PC-3 (cell line): ENCODE measurements around the gene SLC30A7. TPM values are rescaled to one million over a fixed set of nuclear protein-coding genes. Genes with fewer than 3 reads are reported as not detected.

Experiments
- ATAC-seq: fragments of 200-7000 bp; cut with Tn5 transposase; 2 replicates; pipeline ENCODE4 v1.9.1; 2020; ENCODE audit warnings: mild to moderate bottlenecking, moderate library complexity
- BruUV-seq: library from RNA; stranded (reverse); fragments of 400-500 nt; replicated peaks from 2 replicates; lab custom pipeline; 2021; lab: Mats Ljungman, UMichigan
- CTCF ChIA-PET: fragments of 300-600 bp; sonication (Branson Sonifier 250); formaldehyde crosslinking; loops from one replicate; lab custom pipeline; 2022; ENCODE audit warnings: antibody characterized with exemption; lab: Charles Lee
- POLR2A ChIA-PET: fragments of 300-600 bp; sonication (Branson Sonifier 250); formaldehyde crosslinking; loops from one replicate; lab custom pipeline; 2022; ENCODE audit warnings: antibody characterized with exemption; ENCODE audit not compliant: unreplicated experiment; lab: Charles Lee
- DNase-seq: peaks from one replicate; pipeline ENCODE4 v3.0.0-alpha.2; 2015
- H2AFZ ChIP-seq: fragments of 300-600 bp; sonication (generic); 2 replicates; pipeline ENCODE4 v1.6.0; 2016; ENCODE audit warnings: antibody characterized with exemption, low read length
- H3F3A ChIP-seq: fragments of 300-600 bp; sonication (generic); one replicate; pipeline ENCODE4 v1.6.0; 2017; ENCODE audit warnings: antibody characterized with exemption, low read length, control low read depth, mild to moderate bottlenecking; ENCODE audit not compliant: unreplicated experiment
- H3K27ac ChIP-seq: fragments of 300-600 bp; sonication (generic); 2 replicates; pipeline ENCODE4 v1.5.1; 2016; ENCODE audit warnings: mild to moderate bottlenecking, low read length
- H3K27me3 ChIP-seq: fragments of 300-600 bp; sonication (generic); 2 replicates; pipeline ENCODE4 v1.6.1; 2016; ENCODE audit warnings: low read length, mixed read lengths
- H3K36me3 ChIP-seq: fragments of 300-600 bp; sonication (generic); 2 replicates; pipeline ENCODE4 v1.6.1; 2016; ENCODE audit warnings: low read depth, mixed run types, low read length, mixed read lengths
- H3K4me1 ChIP-seq: fragments of 300-600 bp; sonication (generic); 2 replicates; pipeline ENCODE4 v1.5.1; 2016; ENCODE audit warnings: low read length; ENCODE audit not compliant: insufficient read depth
- H3K4me2 ChIP-seq: fragments of 300-600 bp; sonication (generic); 2 replicates; pipeline ENCODE4 v1.6.0; 2016; ENCODE audit warnings: low read length
- H3K4me3 ChIP-seq: fragments of 300-600 bp; sonication (generic); 2 replicates; pipeline ENCODE4 v1.5.1; 2016; ENCODE audit warnings: mild to moderate bottlenecking, low read length, mixed read lengths
- H3K79me2 ChIP-seq: fragments of 300-600 bp; sonication (generic); 2 replicates; pipeline ENCODE4 v1.6.1; 2017; ENCODE audit warnings: low read length, mixed read lengths
- H3K9ac ChIP-seq: fragments of 300-600 bp; sonication (generic); 2 replicates; pipeline ENCODE4 v1.6.0; 2016; ENCODE audit warnings: mild to moderate bottlenecking, low read length
- H3K9me2 ChIP-seq: fragments of 300-600 bp; sonication (generic); replicated peaks from 2 replicates; pipeline ENCODE4 v1.6.1; 2016; ENCODE audit warnings: mixed run types, low read length, mixed read lengths
- H3K9me3 ChIP-seq: fragments of 300-600 bp; sonication (generic); 2 replicates; pipeline ENCODE4 v1.6.1; 2016; ENCODE audit warnings: low read length, mixed read lengths
- H4K20me1 ChIP-seq: fragments of 300-600 bp; sonication (generic); 2 replicates; pipeline ENCODE4 v1.6.1; 2016; ENCODE audit warnings: low read length, mixed read lengths
- CTCF ChIP-seq: fragments of 300-600 bp; sonication (generic); conservative IDR thresholded peaks from 2 replicates; pipeline ENCODE4 v1.5.1; 2017; ENCODE audit warnings: antibody characterized with exemption, low read depth, mild to moderate bottlenecking, low read length
- EZH2 ChIP-seq: fragments of 300-600 bp; sonication (generic); IDR thresholded peaks from one replicate; pipeline ENCODE4 v1.6.1; 2017; ENCODE audit warnings: antibody characterized with exemption, mild to moderate bottlenecking, low read length; ENCODE audit not compliant: unreplicated experiment
- EZH2phosphoT487 ChIP-seq: fragments of 300-600 bp; sonication (generic); IDR thresholded peaks from 2 replicates; pipeline ENCODE4 v1.6.1; 2018; ENCODE audit warnings: mild to moderate bottlenecking, antibody characterized with exemption, low read length, borderline replicate concordance
- intact Hi-C: fragments of 100-400 bp; cut with micrococcal nuclease; formaldehyde crosslinking; loops from 2 replicates; pipeline ENCODE4 v1.9.0; 2023
- total RNA-seq: library from RNA; depleted of rRNA; stranded (reverse); fragments of >200 nt; gene quantifications from 2 replicates; pipeline ENCODE4 v1.2.3, GENCODE V29; 2014

Gene SLC30A7
- total RNA-seq, 1 experiment from 2014 or later, result 24.0 TPM

GRCh38 chr1:100941098-100941527, 45.2 kb downstream of the SLC30A7 start:
- ChIA-PET CTCF (no interaction called here), POLR2A (no interaction called here)
- Histone ChIP-seq H3K4me2 (no peak overlapping the region), H3K9me2 (no peaks in the 10 kb centered on the region), H4K20me1 (no peaks in the 10 kb centered on the region), H2AFZ (no peak overlapping the region), H3K27me3 (no peaks in the 10 kb centered on the region), H3K36me3 (peaks cover 18% of the 10 kb centered on the region), H3K79me2 (no peaks in the 10 kb centered on the region), H3K4me3 (no peak overlapping the region), H3K9ac (no peak overlapping the region), H3K9me3 (no peaks in the 10 kb centered on the region), H3K4me1 (no peaks in the 10 kb centered on the region), H3K27ac (no peak overlapping the region), H3F3A (no peaks in the 10 kb centered on the region)
- BruUV-seq, result no TSS peak
- no peak for ATAC-seq
- intact Hi-C loops, result no loop called here
- TF ChIP-seq CTCF, result no peak
- no peak for TF ChIP-seq EZH2
- TF ChIP-seq EZH2phosphoT487, result no peak
- no peak for DNase-seq

- ChIA-PET POLR2A (no interaction called here), CTCF (no interaction called here)
- BruUV-seq, result no TSS peak
- Histone ChIP-seq H3K9me2 (no peaks in the 10 kb centered on the region), H3K4me2 (no peak overlapping the region), H2AFZ (no peak overlapping the region), H4K20me1 (no peaks in the 10 kb centered on the region), H3K27ac (no peak overlapping the region), H3K36me3 (peaks cover 13% of the 10 kb centered on the region), H3K9ac (no peak overlapping the region), H3K4me1 (no peaks in the 10 kb centered on the region), H3K4me3 (no peak overlapping the region), H3F3A (no peaks in the 10 kb centered on the region), H3K9me3 (no peaks in the 10 kb centered on the region), H3K79me2 (no peaks in the 10 kb centered on the region), H3K27me3 (no peaks in the 10 kb centered on the region)
- ATAC-seq (no peak), DNase-seq (no peak)
- intact Hi-C loops, result no loop called here
- TF ChIP-seq EZH2phosphoT487, result no peak
- TF ChIP-seq CTCF, result no peak
- TF ChIP-seq EZH2, result no peak
Observed at GRCh38 chr1:100941580-100942216, 45.8 kb downstream of the SLC30A7 start.

GRCh38 chr1:100942304-100943046, 46.6 kb downstream of the SLC30A7 start:
- H3K9ac ChIP-seq, result no peak overlapping the region
- no peaks in the 10 kb centered on the region for H4K20me1 ChIP-seq
- intact Hi-C loops, result no loop called here
- H3K4me2 ChIP-seq, result no peak overlapping the region
- ATAC-seq, result no peak
- no peak overlapping the region for H3K4me3 ChIP-seq
- H3K9me3 ChIP-seq, result no peaks in the 10 kb centered on the region
- H3K9me2 ChIP-seq, result no peaks in the 10 kb centered on the region
- no peak for DNase-seq
- no peak overlapping the region for H2AFZ ChIP-seq
- H3F3A ChIP-seq, result no peaks in the 10 kb centered on the region
- TF ChIP-seq EZH2 (no peak), EZH2phosphoT487 (no peak)
- H3K27me3 ChIP-seq, result no peaks in the 10 kb centered on the region
- no peaks in the 10 kb centered on the region for H3K4me1 ChIP-seq
- H3K79me2 ChIP-seq, result no peaks in the 10 kb centered on the region
- POLR2A ChIA-PET, result no interaction called here
- peaks cover 13% of the 10 kb centered on the region for H3K36me3 ChIP-seq
- CTCF ChIA-PET, result no interaction called here
- no TSS peak for BruUV-seq
- no peak overlapping the region for H3K27ac ChIP-seq
